ENCODE measurements around the gene GNAI3. TPM values are rescaled to one million over a fixed set of nuclear protein-coding genes. Genes with fewer than 3 reads are reported as not detected.

The GNAI3 gene
- polyA plus RNA-seq, 1 donor: 7.5 TPM

DNA sequence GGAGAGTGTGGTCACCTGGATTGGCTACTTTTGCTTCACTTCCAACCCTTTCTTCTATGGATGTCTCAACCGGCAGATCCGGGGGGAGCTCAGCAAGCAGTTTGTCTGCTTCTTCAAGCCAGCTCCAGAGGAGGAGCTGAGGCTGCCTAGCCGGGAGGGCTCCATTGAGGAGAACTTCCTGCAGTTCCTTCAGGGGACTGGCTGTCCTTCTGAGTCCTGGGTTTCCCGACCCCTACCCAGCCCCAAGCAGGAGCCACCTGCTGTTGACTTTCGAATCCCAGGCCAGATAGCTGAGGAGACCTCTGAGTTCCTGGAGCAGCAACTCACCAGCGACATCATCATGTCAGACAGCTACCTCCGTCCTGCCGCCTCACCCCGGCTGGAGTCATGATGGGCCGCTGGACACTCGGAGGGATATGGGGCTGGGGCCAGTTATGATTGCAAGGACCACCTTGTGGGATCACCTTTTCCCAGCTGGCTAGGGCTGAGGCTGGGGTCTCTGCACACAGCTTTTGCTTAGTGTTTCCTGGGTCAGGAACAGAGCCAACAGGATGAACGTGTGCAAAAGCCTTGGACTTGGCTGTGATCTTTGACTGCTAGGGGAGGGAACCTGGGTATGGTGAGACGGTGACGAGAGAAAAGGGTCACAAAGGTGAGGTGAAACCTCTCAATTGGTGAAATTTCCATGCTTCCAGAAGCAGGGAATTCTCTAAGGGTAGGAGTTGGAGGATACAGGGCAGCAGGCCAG lies 4.3 kb upstream of the GNAI3 start:
- Histone ChIP-seq H3K9me3 (ENCODE audit: control insufficient read depth, low read depth, low read length) (no peaks in the 10 kb centered on the region), H3K27me3 (ENCODE audit: control insufficient read depth, insufficient read depth, low read length) (no peaks in the 10 kb centered on the region), H3K4me1 (ENCODE audit: control insufficient read depth, insufficient read depth, low read length) (peaks cover 6% of the 10 kb centered on the region), H3K4me3 (ENCODE audit: low read length) (no peak overlapping the region), H3K36me3 (ENCODE audit: control insufficient read depth, insufficient read depth, low read length) (no peaks in the 10 kb centered on the region), H3K27ac (ENCODE audit: low read length) (no peak overlapping the region)
- WGBS (ENCODE audit: insufficient coverage, low lambda C conversion rate): no CpG with 5 or more reads among the region's 14 CpGs
- no peak for DNase-seq

DNA sequence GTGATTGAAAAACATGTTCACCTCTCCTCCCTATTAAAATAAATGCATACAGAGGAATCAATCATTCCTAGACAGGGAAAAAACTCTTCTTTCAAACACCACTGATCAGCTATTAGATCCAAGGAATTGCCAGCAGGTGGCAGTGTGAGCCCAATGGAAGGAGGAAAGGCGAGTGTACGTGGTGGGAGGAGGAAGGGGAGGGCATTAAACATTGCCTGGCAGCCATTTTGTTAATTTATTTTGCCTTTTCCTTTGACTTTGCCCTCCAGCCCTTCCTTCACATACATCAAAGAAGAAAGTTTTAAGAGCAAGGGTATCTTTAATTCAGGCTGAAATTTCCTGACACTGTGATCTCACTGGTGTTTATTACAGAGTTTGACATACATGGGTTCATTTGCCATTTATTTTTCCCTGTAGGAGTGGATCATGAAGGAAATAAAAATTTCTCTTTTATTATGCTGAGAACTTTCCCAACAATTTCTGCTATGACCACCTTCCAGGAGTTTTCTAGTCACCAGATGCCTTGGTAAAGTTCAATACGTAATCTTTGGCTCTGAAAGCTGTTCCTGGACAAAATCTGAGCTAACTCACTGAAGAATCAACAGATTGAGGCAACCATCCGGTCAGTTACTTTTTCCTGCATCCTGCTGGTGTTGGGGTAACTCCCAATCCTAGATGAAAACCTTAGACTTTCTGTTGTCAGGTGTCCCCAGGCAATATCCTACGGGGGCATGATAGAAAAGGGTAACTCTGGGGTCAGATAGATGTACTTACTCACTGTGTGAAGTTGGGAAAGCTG lies 1.9 kb upstream of the GNAI3 start:
- Histone ChIP-seq H3K27me3 (ENCODE audit: control insufficient read depth, insufficient read depth, low read length) (no peaks in the 10 kb centered on the region), H3K4me3 (ENCODE audit: low read length) (peak overlapping the region; percentile 95), H3K4me1 (ENCODE audit: control insufficient read depth, insufficient read depth, low read length) (peaks cover 6% of the 10 kb centered on the region), H3K9me3 (ENCODE audit: control insufficient read depth, low read depth, low read length) (no peaks in the 10 kb centered on the region), H3K36me3 (ENCODE audit: control insufficient read depth, insufficient read depth, low read length) (no peaks in the 10 kb centered on the region), H3K27ac (ENCODE audit: low read length) (peak overlapping the region; percentile 95)
- peak; percentile 87 to 88 for DNase-seq
- WGBS (ENCODE audit: insufficient coverage, low lambda C conversion rate): no CpG with 5 or more reads among the region's 5 CpGs

DNA sequence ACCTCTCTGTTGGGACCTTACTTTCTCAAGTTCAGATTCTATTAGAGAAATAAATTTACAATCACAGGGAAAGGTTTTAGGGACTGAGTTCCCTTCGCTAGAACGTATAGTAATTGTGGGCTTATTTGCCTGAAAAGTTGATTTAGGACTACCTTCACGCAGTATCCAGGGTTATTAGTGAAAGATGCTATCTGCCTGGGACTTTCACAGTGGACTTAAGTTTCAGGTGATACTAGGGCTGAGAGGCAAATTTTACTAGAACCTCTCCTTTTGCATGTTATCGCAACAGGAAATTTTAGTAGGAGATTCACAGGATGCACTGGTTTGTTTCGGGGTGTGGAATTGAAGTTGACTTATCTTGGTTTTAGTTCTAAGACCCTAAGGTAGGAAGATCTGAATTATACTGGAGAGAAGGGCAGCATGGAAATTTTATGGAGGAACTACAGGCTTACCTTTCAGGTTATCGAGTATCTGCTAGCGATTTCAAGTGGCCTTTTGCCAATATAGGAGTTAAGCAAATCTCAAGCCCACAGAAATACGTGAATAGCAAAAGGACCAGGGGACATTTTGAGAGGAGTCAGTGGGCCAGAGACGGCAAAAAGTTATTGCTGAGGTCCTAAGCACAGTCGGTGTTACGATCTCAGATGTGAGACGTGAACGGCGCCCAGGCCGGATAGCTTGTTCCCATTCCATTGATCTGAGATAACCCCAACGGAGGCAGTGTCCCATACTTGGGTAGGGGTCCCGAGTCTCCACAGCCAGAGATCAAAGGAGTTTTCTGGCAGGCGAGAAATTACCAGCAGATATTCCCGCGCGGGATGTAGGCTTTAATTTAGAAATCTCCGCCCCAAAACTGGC lies 723 bp upstream of the GNAI3 start:
- Histone ChIP-seq H3K27ac (ENCODE audit: low read length) (peak overlapping the region; percentile 95), H3K4me1 (ENCODE audit: control insufficient read depth, insufficient read depth, low read length) (peaks cover 6% of the 10 kb centered on the region), H3K27me3 (ENCODE audit: control insufficient read depth, insufficient read depth, low read length) (no peaks in the 10 kb centered on the region), H3K4me3 (ENCODE audit: low read length) (peak overlapping the region; percentile 95), H3K36me3 (ENCODE audit: control insufficient read depth, insufficient read depth, low read length) (no peaks in the 10 kb centered on the region), H3K9me3 (ENCODE audit: control insufficient read depth, low read depth, low read length) (no peaks in the 10 kb centered on the region)
- no CpG with 5 or more reads among the region's 22 CpGs for WGBS (ENCODE audit: insufficient coverage, low lambda C conversion rate)
- peak in 1 of 2 donors; percentile 68 for DNase-seq

GRCh38 chr1:109556563-109556962 lies 8.1 kb downstream of the GNAI3 start:
- H3K27me3 ChIP-seq (ENCODE audit: control insufficient read depth, insufficient read depth, low read length): no peaks in the 10 kb centered on the region

DNA sequence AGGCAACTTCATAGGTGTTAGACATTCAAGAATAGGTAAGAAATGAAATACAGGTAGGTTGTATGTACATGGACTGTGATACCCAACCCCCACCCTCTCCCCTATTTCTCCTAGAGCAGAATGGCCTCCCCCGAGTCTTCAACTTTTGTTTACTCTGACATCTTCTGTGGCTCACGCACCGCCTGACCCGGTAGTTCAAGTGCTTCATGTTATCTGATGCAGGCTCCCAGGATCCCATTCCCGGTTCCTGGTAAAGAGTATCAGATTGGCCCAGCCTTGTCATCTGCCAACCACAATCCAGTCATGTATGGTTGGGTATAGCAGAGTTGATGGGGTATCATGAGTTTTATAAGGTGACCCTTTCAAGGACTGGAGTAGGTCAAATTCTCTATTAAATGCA lies 9.1 kb downstream of the GNAI3 start:
- DNase-seq: no peak
- Histone ChIP-seq H3K27ac (ENCODE audit: low read length) (no peak overlapping the region), H3K27me3 (ENCODE audit: control insufficient read depth, insufficient read depth, low read length) (no peaks in the 10 kb centered on the region), H3K4me1 (ENCODE audit: control insufficient read depth, insufficient read depth, low read length) (peaks cover 11% of the 10 kb centered on the region), H3K36me3 (ENCODE audit: control insufficient read depth, insufficient read depth, low read length) (peaks cover 3% of the 10 kb centered on the region), H3K4me3 (ENCODE audit: low read length) (no peak overlapping the region), H3K9me3 (ENCODE audit: control insufficient read depth, low read depth, low read length) (no peaks in the 10 kb centered on the region)
- no CpG with 5 or more reads among the region's 5 CpGs for WGBS (ENCODE audit: insufficient coverage, low lambda C conversion rate)

More at GRCh38 chr1:109556563-109556962, 8.1 kb downstream of the GNAI3 start:
- no peak for DNase-seq
- H3K9me3 ChIP-seq (ENCODE audit: control insufficient read depth, low read depth, low read length): no peaks in the 10 kb centered on the region
- H3K4me3 ChIP-seq (ENCODE audit: low read length): no peak overlapping the region
- WGBS (ENCODE audit: insufficient coverage, low lambda C conversion rate): no CpG with 5 or more reads among the region's 2 CpGs
- H3K4me1 ChIP-seq (ENCODE audit: control insufficient read depth, insufficient read depth, low read length): peaks cover 11% of the 10 kb centered on the region
- H3K36me3 ChIP-seq (ENCODE audit: control insufficient read depth, insufficient read depth, low read length): peaks cover 3% of the 10 kb centered on the region
- H3K27ac ChIP-seq (ENCODE audit: low read length): no peak overlapping the region

GRCh38 chr1:109559995-109560394 lies 11.6 kb downstream of the GNAI3 start:
- Histone ChIP-seq H3K27me3 (ENCODE audit: control insufficient read depth, insufficient read depth, low read length) (no peaks in the 10 kb centered on the region), H3K36me3 (ENCODE audit: control insufficient read depth, insufficient read depth, low read length) (peaks cover 3% of the 10 kb centered on the region), H3K9me3 (ENCODE audit: control insufficient read depth, low read depth, low read length) (no peaks in the 10 kb centered on the region), H3K27ac (ENCODE audit: low read length) (no peak overlapping the region), H3K4me1 (ENCODE audit: control insufficient read depth, insufficient read depth, low read length) (peaks cover 26% of the 10 kb centered on the region), H3K4me3 (ENCODE audit: low read length) (no peak overlapping the region)
- DNase-seq: no peak

DNA sequence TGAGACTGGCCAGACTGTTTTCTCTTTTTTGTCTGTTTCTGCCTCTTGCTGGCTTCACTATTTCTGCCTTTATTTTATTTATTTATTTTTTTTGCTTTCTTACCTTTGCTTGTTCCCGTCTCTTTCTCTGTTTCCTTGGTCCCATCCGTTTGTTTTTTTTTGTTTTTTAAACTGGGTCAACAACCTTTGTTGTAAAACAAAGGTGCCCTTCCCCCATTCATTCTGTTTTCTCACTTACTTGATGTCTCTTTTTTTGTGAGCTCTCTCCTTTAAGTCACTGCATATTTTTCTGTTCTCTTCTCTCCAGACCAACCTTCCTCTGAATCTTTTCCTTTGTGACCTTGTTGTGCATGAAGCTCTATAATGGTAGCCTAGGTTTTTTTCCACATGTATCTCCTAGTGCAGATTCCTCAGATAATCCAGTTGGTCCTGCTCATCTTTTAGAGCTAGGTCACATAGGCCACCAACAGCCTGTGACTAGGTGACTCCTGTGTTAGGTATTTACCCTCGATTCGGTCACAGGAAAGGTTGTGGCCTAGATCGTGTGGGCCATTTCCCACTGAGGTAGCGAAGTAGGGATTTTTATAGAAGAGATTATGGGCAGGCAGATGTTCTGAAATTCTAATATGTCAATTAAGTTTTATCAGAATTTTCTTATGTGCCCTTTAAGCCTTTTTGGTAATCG lies 15.9 kb downstream of the GNAI3 start:
- Histone ChIP-seq H3K36me3 (ENCODE audit: control insufficient read depth, insufficient read depth, low read length) (no peaks in the 10 kb centered on the region), H3K4me1 (ENCODE audit: control insufficient read depth, insufficient read depth, low read length) (peaks cover 35% of the 10 kb centered on the region), H3K27me3 (ENCODE audit: control insufficient read depth, insufficient read depth, low read length) (no peaks in the 10 kb centered on the region), H3K27ac (ENCODE audit: low read length) (no peak overlapping the region), H3K9me3 (ENCODE audit: control insufficient read depth, low read depth, low read length) (no peaks in the 10 kb centered on the region), H3K4me3 (ENCODE audit: low read length) (no peak overlapping the region)
- no peak for DNase-seq
- WGBS (ENCODE audit: insufficient coverage, low lambda C conversion rate): 69% methylated on average over 5 of the region's 7 CpGs

DNA sequence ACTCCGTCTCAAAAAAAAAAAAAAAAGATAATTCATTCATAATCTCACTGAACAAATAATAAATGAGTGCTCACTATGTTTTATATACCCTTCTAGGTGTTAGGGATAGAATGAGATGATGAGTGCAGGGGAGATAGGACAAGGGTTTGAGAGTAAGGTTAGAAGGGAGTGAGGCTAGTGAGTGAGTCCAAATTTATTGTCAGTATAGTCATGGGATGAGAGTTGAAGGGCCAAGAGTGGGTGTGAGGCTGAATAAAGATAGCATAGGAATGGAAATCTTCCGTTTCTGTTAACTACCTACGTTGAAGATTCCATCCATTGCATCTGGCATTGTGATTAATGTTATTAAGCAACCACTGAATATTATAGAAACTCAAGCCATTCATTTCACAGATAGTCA lies 16.8 kb downstream of the GNAI3 start:
- Histone ChIP-seq H3K4me3 (ENCODE audit: low read length) (no peak overlapping the region), H3K4me1 (ENCODE audit: control insufficient read depth, insufficient read depth, low read length) (peaks cover 35% of the 10 kb centered on the region), H3K27me3 (ENCODE audit: control insufficient read depth, insufficient read depth, low read length) (no peaks in the 10 kb centered on the region), H3K27ac (ENCODE audit: low read length) (no peak overlapping the region), H3K36me3 (ENCODE audit: control insufficient read depth, insufficient read depth, low read length) (no peaks in the 10 kb centered on the region), H3K9me3 (ENCODE audit: control insufficient read depth, low read depth, low read length) (no peaks in the 10 kb centered on the region)
- WGBS (ENCODE audit: insufficient coverage, low lambda C conversion rate): no CpG with 5 or more reads among the region's 3 CpGs
- no peak for DNase-seq

DNA sequence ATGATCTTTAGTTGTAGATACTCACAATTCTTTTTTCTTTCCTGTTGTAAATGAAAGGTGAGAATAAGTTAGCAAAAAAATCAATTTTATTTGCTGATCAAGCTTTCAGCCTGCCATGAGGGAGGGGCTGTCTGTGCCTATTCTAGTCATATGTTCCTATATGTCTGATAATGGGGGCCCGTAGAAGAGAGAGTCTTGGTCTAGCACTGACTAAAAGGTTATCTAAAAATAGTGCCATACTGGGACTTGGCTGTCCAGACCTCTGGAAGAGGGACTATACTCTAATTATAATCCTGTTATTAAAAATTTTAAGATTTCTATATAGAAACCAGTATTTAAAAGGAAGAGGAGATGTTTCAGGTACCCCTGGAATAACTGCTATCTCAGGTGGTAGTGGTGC lies 18.6 kb downstream of the GNAI3 start:
- H3K4me1 ChIP-seq (ENCODE audit: control insufficient read depth, insufficient read depth, low read length): peaks cover 27% of the 10 kb centered on the region
- DNase-seq: no peak
- no peaks in the 10 kb centered on the region for H3K27me3 ChIP-seq (ENCODE audit: control insufficient read depth, insufficient read depth, low read length)
- no peak overlapping the region for H3K27ac ChIP-seq (ENCODE audit: low read length)
- WGBS (ENCODE audit: insufficient coverage, low lambda C conversion rate): no CpG with 5 or more reads among the region's 1 CpG
- H3K36me3 ChIP-seq (ENCODE audit: control insufficient read depth, insufficient read depth, low read length): no peaks in the 10 kb centered on the region
- H3K4me3 ChIP-seq (ENCODE audit: low read length): no peak overlapping the region
- H3K9me3 ChIP-seq (ENCODE audit: control insufficient read depth, low read depth, low read length): no peaks in the 10 kb centered on the region

All from large intestine (tissue), 3 donors.